Femur (tissue), 1 donor: ENCODE measurements around the gene PAFAH2.
"Not testable (repeated sequence)": the region's sequence is repeated elsewhere in the genome, so short reads cannot be mapped to it uniquely, and the experiment has no call there.

Source experiments
- DNase-seq: peaks from one replicate; pipeline ENCODE4 v3.0.0-alpha.2; 2017

The PAFAH2 gene

GRCh38 chr1:25979210-25979609 lies 18.7 kb downstream of the PAFAH2 start:
- no peak for DNase-seq

- no peak for DNase-seq
Measured at GRCh38 chr1:25978403-25978802, 19.5 kb downstream of the PAFAH2 start.

- no peak for DNase-seq
Measured at GRCh38 chr1:25977801-25978200, 20.1 kb downstream of the PAFAH2 start.

- DNase-seq: no peak
Measured at GRCh38 chr1:25973610-25974321, 24.1 kb downstream of the PAFAH2 start.

GRCh38 chr1:25971811-25972180 lies 26.1 kb downstream of the PAFAH2 start:
- no peak for DNase-seq

GRCh38 chr1:25971066-25971810 lies 26.6 kb downstream of the PAFAH2 start:
- no peak for DNase-seq

- no peak for DNase-seq
Measured at GRCh38 chr1:25967308-25967707, 30.6 kb downstream of the PAFAH2 start.

GRCh38 chr1:25959611-25960010 lies 38.3 kb downstream of the PAFAH2 start:
- no peak for DNase-seq

- no peak for DNase-seq
Measured at GRCh38 chr1:25958465-25958864, 39.4 kb downstream of the PAFAH2 start.

GRCh38 chr1:25955553-25955952 lies 42.3 kb downstream of the PAFAH2 start:
- DNase-seq: no peak

GRCh38 chr1:25954282-25954938 lies 43.5 kb downstream of the PAFAH2 start:
- no peak for DNase-seq

- DNase-seq: peak; percentile 95
Measured at GRCh38 chr1:25952841-25953401, 44.9 kb downstream of the PAFAH2 start.

- no peak for DNase-seq
Measured at GRCh38 chr1:25948641-25949040, 49.2 kb downstream of the PAFAH2 start.

- no peak for DNase-seq
Measured at GRCh38 chr1:25947027-25947426, 50.8 kb downstream of the PAFAH2 start.

GRCh38 chr1:25945761-25946160 lies 52.1 kb downstream of the PAFAH2 start:
- no peak for DNase-seq

GRCh38 chr1:25944986-25945385 lies 52.9 kb downstream of the PAFAH2 start:
- no peak for DNase-seq

GRCh38 chr1:25943511-25943910 lies 54.4 kb downstream of the PAFAH2 start:
- DNase-seq: not testable (repeated sequence)

- DNase-seq: no peak
Measured at GRCh38 chr1:25936947-25937346, 60.9 kb downstream of the PAFAH2 start.

GRCh38 chr1:25933479-25934365 lies 64.1 kb downstream of the PAFAH2 start:
- DNase-seq: no peak

- DNase-seq: not testable (repeated sequence)
Measured at GRCh38 chr1:25932811-25933400, 65.0 kb downstream of the PAFAH2 start.

- no peak for DNase-seq
Measured at GRCh38 chr1:25932321-25932720, 65.5 kb downstream of the PAFAH2 start.

GRCh38 chr1:25929016-25929415 lies 68.8 kb downstream of the PAFAH2 start:
- no peak for DNase-seq
